HUDEP-2 (cell line): ENCODE results near the gene PRDM16.
A peak's percentile ranks its signal among the peaks of the same experiment; 100 is the strongest.

Source experiments
- DNase-seq, 76 experiments: peaks; one replicate each; lab custom pipeline; 2025; ENCODE audit not compliant: unreplicated experiment in 76 of 76; lab: John Stamatoyannopoulos, UW

PRDM16 gene

DNA sequence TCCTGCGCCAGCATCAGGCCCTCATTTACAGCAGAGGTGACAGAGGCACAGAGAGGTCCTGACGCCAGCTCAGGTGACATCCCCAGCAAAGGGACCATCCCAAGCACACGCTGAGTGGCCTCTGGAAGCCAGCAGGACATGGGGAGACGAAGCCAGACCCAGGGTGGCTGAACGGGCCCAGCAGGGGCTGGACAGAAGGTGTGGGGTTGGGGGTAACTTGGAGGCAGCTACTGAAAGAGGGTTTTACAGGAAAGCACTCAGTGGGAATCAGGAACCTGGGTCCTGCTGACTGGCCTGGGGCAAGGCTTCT is 383.8 kb downstream of the PRDM16 start:
- no peak for DNase-seq

DNA sequence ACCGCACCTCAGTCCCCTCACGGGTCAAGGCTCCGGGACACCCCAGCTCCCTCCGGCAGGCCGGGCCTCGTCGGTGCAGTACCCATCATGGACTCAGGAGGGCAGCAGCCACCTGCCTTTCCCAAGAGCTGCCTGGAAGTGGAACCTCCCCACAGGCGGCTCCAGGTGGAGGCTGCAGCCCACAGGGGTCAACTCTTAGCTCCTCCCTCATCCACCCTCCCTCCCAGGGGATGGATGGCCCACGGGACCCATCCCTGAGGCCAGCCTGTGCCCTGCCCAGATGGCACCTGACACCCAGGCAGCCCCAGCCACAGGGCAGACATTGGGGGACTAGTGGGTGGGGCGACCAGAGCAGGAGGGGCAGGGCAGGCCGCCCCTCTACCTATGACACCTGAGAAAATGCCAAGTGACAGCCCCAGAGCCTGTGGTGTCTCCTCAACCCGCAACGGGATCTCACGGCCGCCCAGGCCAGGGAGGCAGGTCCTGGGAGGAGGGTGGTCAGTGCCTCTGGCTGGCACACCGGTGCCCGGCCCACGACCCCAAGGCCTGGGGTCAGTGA is 384.3 kb downstream of the PRDM16 start:
- DNase-seq: peak in 56 of 76 experiments; percentile 1 to 75 (median 32)

DNA sequence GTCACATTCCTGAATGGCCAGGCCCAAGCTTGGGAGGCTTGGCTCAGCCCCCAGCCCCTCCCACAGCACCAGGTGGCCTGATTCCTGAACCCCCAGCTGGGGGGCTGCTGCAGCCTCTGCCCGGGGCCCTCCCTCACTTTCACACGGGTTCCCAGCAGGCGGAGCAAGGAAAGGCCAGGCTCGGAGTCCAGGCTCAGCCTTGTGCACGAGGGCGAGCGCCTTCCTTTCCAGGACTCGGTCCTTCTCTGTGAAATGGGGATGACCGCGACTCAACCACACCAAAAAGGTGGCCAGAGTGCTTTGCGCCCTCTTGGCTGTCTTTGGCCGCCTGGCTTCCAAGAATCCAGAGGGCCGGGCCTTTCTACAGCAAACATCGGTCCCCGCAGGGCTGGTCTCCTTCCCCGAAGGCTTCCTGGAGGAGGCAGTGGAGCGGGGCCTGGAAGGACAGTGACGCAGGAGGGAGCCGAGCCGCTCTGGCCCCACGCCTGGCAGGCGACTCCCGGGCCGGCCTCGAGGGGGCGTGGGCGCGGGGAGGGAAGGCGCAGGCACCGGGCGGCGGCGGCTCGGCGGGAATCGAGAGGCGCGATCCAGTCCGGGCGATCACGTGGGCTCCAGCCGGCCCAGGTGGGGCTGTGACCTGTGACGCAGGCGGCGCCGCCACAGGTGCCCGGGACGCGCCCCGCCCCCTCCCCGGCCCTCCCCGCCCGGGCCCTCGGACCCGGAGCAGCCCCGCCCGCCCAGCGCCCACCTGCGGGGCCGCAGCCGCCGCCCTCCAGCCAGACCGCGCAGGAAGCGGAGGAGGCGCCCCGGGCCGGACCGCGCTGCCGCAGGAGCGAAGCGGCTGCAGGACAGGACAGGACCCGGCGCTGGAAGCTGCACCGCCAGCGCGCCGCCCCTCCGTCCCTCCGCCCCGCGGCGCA is 385.1 kb downstream of the PRDM16 start, which contains the start of gene ARHGEF16:
Gene ARHGEF16, plus strand, starts transcription at position 775 of the 920 bp plus-strand sequence. CDS start 8,420 bp downstream, outside the sequence.
- DNase-seq: peak in 6 of 76 experiments; percentile 4 to 24 (median 6)

DNA sequence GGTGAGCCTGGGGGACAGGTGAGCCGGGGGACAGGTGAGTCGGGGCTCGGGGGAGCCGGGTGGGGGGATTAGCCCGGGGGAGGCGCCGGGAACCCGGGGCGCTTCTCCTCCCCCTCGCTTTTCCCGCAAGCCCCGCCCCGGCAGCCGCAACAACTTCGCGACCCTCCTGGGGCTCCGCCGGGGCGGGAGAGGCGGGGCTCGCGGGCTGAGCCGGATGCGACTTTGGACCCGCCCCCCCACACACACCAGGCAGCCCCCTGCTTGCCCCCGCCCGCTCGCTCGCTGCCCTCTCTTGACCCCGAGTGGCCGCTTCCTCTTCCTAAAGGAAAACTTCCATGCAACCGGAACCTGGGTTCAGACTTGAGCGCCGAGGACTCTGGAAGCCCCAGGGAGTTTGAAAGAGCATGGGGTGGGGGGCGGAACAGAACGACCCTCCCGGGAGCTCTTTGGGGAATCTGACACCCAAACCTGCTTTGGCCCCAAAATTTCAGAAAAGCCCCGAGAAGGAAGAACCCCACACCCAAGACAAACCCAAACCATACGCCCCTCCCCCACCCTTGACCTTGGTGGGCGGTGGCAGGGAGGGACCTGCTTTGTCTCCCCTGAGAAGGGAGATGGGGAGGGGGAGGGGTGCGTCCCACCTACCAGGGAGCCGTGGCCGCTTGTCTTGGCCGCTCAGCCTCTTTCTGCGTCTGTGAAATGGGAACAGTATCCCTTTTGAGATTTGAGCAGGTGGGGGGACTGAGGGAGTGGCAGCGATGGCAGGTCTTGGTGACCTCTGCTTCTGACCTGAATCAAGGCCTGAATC is 386.0 kb downstream of the PRDM16 start:
- DNase-seq: no peak

DNA sequence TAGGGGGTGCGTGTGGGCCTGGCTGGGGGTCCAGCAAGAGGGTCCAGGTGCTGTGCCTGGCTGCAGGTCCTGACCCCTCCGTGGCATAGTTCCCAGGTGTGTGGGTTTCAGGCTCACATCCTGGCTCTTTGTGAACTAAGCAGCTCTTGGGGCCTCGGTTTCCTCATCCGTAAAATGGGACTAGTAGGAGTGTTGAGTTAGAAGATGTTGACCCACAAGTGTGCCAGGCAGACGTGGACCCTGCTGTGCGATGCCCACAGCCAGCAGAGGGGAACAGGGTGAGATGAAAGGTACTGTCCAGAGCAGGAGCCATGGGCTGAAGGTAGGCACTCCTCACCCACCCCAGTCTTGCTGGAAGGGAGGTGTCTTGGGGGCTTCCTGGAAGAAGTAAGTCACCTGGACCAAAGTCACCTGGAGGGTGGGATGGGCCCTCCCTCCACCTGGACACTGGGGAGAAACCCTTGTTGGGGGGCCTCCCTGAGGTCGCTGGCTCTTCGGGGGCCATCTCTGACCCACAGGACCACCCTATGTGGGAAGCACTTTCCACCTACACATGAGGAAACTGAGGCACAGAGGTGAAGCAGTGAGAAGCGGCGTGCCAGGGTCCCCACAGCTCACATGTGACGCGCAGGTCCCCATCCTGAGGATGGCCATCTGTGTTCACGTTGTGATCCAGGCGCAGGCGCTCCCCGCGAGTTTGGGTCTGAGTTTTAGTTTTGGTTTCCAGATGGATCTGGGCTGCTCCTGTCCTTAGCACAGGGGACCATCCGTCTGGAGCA is 386.9 kb downstream of the PRDM16 start:
- DNase-seq: no peak

DNA sequence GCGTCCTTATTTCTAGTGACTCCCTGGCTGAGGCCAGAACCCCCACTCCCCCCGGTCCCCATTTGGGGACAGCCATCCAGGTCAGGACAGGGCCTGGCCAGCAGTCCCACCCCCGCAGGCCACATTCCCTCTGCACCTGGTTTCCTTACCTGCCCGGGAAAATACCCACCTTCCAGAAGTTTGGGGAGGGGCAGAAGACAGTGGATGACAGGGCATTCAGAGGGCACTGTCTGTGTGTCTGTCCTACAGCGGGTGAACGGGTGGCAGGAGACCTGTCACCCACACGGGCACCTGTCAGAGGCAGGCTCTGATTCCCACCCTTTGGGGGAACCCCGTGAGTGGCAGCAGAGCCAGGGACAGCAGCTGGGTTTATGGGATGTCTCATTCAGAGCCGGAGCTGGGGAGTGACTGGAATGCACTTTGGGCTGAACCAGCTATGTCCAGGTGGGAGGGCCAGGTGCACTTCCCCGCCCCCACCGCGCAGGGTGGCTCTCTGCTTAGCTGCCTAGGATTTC is 387.5 kb downstream of the PRDM16 start:
- DNase-seq: no peak

DNA sequence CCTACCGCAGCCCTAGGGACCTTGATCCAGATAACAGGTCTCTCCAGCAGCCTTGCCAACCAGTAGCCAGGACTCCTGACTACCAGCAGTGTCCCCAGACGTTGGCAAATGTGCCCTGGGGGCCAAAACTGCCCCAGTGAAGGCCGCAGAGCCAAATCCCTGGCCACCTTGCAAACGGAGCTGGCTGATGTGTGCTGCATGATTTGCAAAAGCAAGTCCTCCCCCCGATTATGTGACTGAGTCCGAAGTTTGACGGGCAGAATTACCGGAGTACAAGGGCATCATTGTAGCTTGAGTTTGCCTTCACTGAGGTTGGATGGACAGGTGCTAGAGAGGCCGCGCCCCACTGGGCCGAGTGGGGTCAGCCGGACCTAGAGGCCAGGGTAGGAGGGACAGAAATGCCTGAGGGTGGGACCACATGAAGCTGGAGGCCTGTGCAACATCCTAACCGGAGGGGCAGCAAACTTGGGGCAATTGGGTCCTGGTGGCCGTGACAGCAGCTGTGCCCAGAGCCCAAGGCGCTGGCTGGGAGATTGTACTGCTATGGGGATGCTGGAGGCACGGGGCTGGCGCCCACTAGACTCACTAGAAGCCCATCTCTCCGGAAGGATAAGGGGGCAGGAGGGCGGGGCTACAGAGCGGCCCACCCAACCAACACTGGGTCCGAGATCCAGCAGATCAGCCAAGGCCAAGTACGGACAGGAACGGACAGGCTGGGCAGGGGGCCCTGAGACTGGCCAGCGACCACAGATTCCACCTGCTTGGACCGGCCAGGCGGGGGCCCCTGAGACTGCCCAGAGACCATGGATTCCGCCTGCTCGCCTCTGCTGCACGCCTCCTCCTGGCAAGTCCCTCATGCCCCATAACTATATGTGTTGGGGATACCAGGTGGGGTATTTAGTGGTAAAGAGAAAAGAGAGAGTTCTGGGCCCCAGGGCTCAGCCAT is 388.2 kb downstream of the PRDM16 start:
- no peak for DNase-seq

DNA sequence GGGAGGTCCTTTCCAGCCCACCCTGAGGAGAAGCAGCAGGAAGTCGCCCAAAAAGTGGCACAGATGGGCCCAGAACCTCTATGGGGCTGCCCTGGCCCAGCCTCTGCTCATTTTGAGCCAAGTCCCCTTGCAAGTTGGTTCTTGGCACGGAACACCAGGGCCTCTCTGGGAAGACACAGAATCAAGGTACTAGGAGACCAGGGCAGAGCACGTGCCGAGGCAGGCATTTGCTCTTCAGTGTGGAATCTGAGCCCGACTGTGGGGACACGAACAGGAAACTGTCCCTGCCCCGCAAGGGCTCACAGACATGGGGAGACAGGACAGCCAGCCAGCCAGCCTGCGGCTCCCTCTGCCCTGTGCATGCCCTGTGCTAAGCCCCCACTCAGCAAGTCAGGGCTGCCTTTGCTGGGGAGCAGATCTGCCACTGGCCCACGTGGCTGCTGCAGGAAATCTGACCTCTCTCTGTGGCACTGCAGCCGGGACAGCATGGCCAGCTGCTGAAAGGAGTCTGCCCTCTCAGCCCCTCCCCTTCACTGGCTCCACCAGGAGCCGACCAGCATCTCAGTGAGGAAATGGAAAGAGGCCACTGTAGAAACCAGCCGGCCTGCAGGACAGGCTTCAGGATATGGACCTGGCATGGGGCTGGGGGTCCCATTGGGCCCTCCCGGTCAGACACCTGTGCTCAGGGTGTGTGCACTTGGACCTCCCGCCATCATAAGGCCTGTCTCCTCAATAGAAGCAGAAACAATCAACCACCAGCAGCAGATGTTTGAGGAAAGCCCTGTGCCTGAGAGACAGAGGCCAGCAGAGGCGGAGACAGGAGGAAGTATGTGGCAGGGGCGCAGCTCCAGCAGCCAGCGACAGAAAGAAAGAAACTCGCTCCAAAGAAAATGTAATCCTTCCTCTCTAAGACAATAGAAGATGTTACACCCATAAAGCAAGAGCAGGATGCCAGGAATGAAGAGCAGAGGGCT is 389.2 kb downstream of the PRDM16 start:
- DNase-seq: no peak

DNA sequence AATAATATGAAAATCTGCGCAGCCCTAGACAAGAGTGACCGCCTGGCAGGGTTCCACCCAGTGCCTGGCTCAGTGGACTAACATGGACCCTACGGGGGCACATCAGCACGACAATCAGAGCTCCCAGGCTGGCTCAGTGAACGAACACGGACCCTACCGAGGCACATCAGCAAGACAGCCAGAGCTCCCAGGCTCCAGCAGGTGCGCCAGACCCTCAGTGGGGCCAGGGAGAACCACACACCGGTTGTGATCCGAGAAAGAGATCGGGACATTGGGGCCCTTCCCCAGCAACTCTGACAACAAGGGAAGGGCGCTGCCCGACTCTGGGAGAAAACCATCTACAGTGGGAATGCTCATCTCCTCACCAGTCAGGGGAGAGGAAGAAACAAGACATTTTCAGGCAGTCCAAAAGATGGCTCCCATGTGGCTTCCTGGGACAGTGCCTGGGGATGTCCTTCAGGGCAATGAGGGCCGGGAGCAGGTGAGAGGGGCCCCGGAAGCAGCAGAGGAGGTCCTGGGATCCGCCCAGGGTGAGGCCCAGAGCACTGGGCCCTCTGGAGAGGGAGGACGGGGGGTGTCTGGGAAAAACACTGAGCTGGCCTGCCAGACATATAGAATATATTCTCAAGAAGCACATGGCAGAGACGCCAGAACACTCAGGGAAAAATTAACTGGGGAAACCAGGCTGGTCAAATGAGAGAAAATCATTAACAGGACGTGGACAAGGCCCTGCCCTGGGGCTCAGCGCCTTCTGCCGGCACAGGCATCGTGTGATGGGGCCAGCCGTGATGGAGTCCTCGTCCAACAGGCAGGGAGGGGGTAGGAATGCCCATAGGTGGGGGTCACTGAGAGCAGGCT is 390.3 kb downstream of the PRDM16 start:
- DNase-seq: no peak

DNA sequence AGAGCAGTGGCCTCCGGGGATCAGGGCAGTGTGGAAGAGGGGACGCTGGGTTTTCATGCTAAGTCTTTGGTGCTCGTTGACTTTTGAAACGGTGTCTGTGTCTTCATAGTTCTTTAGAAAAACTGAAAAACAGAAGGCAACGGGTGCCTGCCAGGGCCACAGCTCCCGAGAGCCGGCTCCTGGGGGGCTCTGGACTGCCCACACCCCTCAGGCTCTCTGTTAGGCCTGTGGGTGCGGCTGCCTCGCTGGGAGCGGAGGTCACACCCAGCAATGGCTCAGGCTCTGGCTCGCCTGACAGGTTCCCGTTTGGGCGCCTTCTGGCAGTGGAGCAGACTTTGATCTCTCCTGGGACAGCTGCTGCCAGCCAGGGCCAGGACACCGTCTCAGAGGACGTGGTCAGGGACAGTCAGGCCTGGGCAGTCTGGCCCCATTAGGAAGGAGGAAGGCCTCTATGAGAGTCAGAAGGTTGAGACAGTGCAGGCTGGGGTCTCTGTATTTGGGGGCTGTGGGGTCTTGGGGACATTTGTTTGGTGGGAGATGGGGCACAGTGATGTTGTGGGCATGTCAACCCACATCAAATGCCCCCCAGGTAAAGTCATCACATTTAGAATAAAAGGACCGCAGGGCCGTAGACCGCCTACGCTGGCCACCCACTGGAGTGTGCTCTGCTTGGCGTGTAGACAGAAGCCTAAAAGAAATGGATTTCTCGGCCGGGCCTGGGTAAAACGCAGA is 391.1 kb downstream of the PRDM16 start:
- no peak for DNase-seq

DNA sequence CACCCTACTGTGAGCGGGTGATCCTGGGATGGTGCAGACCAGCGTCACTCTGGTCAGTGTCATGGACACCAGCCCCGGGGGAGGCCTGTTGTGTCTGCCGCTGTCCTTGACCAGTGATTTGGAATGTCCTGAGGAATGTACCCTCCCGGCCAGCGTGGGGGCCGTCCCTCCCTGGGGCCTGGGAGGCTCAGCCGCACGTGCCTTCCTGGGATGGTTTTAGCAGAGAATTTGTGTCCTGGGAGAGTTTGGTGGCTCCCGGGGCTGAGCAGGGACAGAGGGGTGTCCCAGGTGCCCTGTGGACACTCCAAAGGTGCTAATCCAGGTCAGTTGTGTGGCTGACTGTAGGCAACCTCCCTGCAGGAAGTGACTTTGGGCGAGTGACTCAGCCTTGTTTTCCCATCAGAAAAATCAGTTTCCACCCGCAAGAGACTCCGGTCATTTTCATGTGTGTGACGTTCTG is 391.7 kb downstream of the PRDM16 start:
- no peak for DNase-seq

DNA sequence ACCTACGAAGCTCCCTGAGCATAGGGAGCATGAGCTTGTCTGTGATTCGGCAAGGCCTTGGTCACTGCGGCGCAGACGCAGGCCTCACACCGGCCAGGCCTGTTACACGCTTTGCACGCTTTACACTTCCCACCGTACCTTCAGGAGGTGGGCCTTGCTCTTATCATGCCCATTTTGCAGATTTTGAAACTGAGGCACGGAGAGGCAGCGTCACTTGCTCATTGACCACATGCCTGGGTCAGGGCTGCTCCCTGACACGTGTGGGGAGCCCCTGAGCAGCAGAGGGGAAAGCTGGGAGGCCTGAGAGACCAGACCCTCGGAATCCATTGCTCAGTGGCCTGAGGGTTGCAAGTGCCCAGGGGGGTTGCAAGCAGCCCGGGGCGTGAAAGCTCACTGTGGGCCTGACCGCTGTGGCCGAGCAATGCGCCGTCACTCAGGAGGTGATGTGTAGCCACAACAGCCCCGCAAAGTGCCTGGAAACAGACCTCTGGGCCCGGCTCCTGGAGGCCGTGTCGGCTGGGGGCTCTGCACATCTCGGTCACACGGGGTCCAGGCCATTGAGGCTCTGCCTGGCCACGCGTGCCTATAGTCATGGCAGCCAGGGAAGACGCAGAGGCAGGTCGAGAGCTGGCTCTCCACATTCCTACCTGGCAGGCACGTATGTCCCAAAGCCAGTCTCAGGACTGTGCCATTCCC is 392.4 kb downstream of the PRDM16 start:
- no peak for DNase-seq

DNA sequence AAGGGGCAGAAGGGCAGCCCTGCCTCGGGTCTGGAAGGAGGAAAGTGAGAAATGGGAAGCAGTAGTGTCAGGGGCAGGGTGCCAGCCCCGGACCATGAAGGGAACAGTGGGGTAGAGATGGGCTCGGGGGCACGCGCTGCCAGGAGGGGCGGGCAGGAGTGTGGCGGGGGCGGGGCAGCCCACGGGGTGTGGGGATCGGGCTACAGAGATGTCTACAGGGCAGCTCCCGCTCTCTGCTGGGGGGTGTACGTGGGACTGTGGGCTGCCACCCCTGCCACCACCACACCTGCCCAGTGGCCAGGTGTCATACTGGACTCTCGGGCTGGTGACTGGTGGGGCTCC is 392.9 kb downstream of the PRDM16 start:
- no peak for DNase-seq

DNA sequence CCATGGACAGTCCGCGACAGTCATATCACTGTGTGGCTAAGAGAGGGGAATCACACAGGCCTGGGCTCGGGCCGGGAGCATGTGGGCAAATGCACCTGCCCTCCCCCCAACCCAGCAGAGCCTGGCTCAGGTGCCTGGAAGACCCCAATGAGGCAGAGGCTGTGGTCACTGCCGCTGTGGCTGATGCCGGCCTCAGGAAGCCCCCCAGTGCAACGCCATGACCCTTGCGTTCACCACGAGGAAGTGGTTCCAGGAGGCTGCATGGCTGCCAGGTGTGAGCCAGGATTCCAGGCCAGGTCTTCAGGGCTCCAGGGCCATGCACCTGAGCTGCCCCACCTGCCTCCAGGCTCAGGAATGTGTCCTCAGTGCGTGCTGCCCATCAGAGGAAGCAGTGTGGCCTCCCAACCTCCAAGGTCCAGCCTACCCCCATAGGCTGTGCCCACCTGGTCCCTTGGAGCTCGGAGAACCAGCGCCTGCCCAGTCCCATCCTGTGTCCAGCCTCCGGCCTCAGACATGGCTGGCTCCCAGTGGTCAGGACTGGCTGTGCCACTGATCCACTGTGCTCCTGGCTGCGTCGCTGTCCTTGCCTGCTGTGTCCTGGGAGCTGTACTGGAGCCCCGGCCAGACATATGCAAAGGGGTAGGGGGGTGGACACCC is 393.5 kb downstream of the PRDM16 start:
- DNase-seq: no peak

DNA sequence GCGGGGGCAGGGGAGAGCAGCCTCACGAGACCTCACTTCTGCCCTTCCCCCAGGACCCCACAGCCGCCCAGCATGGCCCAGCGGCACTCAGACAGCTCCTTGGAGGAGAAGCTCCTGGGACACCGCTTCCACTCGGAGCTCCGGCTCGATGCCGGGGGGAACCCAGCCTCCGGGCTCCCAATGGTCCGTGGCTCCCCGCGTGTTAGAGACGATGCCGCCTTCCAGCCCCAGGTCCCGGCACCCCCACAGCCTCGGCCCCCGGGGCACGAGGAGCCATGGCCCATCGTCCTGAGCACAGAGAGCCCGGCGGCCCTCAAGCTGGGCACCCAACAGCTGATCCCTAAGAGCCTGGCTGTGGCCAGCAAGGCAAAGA is 394.0 kb downstream of the PRDM16 start:
- no peak for DNase-seq
